NCI-H1417 (cell line): ENCODE measurements around the gene CST7.
"Not testable (repeated sequence)": the region's sequence is repeated elsewhere in the genome, so short reads cannot be mapped to it uniquely, and the experiment has no call there.

Source experiments
- DNase-seq, 3 experiments: peaks; one replicate each; lab custom pipeline; 2025; lab: John Stamatoyannopoulos, UW

Gene CST7

DNA sequence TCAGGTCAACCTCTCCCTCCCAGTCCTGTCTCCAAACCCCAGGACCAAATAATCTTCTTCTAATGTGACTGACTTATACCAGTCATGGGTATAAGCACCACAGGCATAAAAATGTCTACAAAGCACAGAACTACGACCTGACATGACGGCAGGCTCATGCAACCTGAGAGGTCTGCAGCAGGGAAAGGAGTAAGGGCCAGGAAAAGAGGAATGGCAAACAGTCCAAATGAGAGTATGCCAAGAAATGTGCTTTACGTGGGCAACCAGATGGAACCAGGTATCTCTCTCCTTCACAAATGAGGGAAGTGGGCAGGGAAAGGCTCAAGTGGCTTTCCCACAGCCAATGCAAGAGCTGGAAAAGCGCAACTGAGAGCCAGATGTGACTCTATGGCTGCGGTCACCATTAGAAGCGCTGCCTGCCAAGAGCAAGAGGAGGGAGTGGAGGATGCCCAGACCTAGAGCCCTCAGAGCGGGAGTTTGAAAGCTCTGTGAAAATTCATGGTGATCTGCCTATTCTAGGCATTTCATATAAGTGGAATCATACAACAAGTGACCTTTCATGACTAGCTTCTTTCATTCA lies 37.5 kb downstream of the CST7 start:
- peak in 1 of 3 experiments; percentile 80 for DNase-seq

DNA sequence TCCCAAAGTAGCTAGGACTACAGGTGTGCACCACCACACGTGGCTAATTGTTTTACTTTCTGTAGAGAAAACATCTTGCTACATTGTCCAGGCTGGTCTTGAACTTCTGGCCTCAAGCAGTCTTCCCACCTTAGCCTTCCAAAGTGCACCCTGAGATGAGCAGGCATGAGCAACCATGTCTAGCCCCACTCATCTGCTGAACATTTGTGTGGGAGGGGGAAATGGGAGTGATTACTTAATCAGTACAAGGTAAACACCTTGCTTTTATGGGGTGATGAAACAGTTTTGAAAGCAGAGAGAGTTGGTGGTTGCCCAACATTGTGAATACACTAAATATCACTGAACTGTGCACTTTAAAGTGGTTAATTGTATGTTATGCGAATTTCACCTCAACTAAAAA lies 38.2 kb downstream of the CST7 start:
- DNase-seq, result no peak

GRCh38 chr20:24987873-24988835 lies 39.1 kb downstream of the CST7 start:
- DNase-seq, result no peak

DNA sequence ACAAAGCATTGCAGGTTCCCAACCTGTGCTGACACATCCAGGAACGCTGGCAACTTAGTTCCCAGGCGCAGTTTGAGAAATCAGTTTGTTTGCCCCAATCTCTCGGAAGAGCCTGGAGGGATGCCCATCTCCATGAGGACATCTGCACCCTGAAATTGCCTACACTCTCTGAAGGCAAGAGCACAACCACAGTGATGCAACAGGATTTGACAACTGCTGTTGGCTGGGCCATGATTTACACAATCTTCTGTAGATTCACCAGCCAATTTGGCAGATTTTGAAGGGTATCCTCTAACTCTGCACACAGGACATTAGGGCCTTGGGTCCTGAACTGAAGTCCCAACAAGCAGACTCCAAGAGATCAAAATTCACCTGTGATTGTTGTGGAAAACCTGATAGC lies 40.1 kb downstream of the CST7 start:
- DNase-seq, result no peak

DNA sequence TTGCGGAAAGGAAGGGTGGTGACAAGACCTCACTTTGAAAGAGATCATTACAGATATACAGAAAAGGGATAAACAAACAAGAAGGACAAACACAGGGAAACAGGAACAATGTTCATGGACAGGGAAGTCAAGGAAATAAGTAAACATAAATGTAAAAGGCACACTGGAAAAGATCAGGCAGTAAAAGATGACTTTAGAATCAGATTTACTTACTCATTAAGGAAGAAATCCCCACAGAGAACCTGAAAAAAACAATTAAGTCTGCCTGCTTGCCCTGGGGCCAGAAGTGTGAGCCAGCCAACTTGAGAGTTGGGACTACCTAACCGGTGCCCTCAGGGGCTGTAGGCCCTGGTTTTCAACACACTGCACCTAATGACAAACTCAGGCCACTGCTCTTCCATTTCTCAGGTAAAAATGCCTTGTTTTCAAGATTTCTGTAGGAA lies 41.8 kb downstream of the CST7 start:
- DNase-seq, result peak in 1 of 3 experiments; percentile 30

GRCh38 chr20:24991897-24992486 lies 42.9 kb downstream of the CST7 start:
- peak in 2 of 3 experiments; percentile 75 to 79 for DNase-seq

GRCh38 chr20:24992487-24993205 lies 43.6 kb downstream of the CST7 start, which contains the start of gene APMAP:
TSS of gene APMAP (minus strand) at chr20:24992751. CDS start at chr20:24992688, 63 bp downstream.
- peak; percentile 90 to 98 (median 97) for DNase-seq

DNA sequence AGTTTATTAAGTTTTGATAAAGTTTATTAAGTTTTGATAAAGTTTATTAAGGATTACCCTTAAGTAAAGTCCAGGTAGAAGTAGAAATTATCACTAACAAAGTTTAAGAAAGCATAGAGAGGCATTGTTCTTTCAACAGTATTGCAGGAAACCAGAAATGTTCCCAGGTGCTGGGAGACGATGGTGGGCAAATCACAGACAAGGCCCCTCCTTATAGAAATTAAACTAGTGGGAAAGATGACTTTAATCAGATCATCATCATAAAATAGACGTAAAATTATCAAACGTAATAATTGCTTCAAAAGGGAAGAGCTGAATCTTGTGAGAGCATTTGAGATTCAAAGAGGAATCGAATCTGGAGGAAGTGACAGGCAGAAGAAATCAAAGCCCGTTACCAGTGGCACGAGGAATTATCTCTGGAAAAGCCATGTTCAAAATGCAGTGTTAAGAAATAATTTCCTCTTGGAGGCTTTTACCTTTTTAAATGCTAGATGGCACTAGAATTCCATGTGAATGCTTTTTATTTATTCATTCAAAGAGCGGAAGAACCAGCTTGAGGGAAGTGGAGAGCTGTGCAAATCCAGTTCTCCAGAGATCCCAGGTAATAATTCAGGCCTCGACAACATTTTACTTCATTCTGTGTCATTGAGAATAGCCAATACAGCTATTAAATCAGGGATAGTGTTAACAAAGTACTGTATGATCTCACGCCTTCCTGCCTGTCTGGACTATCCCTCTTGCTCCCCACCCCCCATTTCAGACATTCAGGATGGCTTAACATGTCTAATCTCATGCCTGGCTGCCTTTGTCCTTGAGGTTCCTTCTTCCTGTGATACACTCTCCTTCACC lies 44.5 kb downstream of the CST7 start:
- DNase-seq, result peak; percentile 5 to 73 (median 30)

GRCh38 chr20:24994186-24994465 lies 45.1 kb downstream of the CST7 start:
- peak in 1 of 3 experiments; percentile 39 for DNase-seq

DNA sequence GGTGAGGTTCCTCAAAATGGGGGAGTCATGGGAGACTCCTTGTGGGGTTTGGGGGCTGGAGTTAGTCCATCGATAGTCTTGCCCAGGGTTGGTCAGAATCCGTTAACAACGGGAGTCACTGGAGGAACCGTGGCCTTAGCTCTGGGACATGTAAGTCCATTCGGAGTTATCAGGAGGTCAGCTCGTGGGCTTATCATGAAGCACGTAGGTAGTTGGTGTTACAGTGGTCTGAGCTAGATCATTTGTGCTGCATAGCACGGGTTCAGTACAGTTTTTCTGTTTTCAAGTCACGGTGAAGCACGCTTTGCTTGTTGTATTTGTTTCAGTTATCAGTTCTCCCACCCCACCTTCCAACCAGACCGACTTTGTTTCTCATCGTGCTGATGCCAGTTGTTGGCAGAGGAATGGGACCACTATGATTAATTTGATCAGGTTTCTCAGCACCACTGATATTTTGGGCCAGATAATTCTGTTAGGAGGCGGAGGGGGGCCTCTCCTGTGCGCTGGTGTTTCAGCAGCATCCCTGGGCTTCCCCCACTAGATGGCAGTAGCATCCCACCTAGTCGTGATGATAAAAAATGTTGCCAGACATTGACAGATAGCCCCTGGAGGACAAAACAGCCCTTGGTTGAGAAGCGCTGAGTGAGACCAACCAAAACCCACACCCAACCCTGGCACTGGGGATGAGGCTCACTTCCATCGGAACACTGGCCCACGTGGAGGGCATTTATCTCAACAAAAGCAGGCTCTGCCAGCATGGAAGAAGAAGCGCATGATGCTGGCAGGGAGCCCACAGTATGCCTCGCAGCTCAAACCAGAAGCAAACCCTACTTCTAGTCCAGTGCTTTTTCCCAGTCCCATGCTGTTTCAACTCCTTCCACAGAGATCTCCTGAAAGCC lies 45.6 kb downstream of the CST7 start:
- peak; percentile 51 to 92 (median 75) for DNase-seq

DNA sequence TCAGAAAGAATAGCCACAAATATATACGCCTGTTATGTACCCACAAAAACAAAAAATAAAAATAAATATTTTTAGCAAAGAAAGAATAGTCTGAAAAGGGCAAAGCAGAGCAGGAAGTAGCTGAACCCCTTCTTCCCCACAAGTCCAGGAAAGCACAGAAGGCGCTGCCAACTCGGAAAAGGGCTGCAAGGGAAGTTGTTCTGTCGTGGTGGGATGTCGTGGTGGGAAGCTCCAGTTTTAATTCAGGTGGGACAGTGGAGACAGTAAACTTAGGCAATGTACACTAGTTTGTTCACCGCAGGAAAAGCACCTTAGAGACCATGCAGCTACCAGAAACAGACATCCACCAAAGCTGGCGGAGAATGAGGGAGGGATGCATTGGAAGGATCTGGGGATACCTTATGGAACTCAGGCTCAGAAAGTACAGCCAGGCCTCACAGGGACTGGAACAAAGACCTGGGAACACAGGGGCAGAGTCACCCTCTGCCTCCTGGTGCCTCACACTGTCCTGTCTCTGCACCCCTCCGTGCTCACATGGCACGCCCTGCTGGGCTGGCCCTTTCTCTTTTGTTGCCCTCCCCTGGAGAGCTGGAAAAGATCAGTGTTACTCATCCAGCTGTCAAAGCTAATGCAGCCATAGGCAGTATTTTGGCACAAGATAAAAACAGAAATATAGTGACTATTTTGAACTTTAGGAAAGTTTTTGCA lies 46.8 kb downstream of the CST7 start:
- peak in 2 of 3 experiments; percentile 25 to 58 for DNase-seq

DNA sequence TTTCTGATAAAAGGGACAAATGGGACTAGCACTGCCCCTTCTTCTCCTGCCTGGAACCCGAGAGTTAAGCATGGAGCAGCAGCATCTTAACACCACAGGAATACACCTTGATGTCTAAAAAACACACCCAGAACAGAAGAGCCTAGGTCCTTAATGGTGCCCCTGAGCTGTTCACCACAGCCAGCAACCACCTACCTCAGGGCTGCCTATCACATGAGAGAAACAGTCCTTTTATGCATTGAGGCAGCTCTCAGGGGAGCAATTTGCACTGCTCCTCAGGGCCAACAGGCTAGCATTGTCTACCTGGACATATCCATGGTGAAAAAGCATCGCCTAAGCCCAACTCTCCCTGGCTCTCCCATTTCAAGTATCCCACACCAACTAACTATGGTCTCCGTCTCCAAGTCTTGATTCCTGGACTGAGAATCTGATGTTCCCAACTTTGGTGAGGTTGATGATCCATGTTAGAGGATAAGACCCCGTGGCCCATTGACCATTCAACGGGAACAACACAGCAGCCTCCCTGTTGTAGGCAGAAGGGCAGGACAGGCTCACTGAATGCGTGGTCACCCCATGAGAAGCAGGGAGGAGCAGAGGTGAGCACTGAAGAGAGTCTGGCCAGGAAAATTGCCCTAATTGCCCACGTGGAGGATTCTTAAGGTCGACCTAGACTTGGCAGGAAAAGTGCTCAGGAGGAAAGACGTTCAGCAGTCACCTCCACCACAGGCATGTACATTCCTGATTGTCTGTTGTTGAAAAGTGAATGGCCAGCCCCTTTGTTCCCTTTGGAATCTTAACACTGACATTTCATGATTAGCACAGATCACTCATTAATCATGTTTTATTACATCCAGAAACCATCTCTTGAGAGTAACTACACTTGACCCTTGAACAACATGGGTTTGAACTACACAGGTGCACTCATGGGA lies 47.6 kb downstream of the CST7 start:
- peak in 1 of 3 experiments; percentile 16 for DNase-seq

DNA sequence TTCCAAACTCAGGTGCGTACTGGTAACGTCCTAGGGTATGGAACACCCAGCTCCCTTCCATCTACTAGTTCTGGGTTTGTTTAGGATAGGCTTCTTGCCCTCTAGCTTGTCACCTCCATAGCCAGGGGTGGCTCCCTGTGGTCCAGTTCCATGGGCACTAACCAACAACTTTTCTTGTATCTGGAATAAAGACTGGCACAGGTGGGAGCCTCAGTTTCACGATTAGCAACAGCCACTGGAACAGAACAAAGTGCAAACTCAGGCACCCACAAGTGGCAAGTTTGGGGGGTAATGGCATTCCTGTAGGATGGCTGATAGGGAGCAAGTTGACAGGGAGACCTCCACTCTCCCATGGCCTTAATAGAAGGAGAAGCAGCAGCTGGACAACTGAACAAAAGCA lies 49.1 kb downstream of the CST7 start:
- DNase-seq, result no peak

DNA sequence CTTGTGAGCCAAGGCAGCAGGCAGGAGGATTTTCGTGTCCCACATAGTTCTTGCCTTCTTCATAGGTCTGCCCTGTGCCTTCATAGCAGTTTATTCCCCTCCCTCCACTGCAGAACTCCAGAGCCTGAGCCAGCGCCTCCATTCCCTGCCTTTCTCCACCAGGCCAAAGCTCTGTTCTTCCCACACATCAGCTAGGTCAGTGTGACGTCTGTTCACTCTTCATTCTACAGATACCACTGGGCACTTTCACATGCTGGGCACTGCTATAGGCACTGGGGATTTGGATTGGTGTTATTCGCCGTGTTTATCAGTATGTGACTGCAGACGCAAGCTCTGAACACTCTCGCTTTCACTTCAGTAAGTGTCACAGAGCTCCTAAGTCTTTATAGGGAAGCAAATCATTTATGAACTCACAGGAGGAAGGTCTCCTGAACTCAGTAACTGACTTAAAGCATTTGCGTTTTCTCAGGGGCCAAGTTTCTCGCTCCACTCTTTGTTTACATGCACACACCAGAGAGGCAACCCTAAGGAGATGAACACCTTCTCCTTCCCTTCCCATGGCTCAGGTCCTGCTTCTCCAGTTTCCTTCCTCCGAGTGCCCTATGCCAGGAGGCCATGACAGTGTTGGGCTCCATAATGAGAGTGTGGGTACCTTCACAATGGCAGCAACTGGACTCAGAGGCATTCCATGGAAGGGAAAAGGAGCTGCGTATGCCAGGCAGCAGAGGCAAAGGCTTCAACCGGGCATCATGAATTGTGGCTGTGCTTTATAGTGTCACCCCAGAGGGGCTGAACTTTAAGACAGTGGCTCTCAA lies 49.8 kb downstream of the CST7 start:
- DNase-seq, result no peak

- DNase-seq, result no peak
Measured at GRCh38 chr20:24999568-24999967, 50.5 kb downstream of the CST7 start.

- peak in 1 of 3 experiments; percentile 27 for DNase-seq
Measured at GRCh38 chr20:25000268-25000801, 51.3 kb downstream of the CST7 start.

GRCh38 chr20:25001323-25001722 lies 52.3 kb downstream of the CST7 start:
- not testable (repeated sequence) for DNase-seq
